ENCODE results near the gene LAMB1. TPM values are rescaled to one million over a fixed set of nuclear protein-coding genes. Genes with fewer than 3 reads are reported as not detected.

LAMB1 gene
- total and polyA plus RNA-seq, 3 donors from 2014 or later, result 42.0 to 65.2 (median 43.1) TPM

DNA sequence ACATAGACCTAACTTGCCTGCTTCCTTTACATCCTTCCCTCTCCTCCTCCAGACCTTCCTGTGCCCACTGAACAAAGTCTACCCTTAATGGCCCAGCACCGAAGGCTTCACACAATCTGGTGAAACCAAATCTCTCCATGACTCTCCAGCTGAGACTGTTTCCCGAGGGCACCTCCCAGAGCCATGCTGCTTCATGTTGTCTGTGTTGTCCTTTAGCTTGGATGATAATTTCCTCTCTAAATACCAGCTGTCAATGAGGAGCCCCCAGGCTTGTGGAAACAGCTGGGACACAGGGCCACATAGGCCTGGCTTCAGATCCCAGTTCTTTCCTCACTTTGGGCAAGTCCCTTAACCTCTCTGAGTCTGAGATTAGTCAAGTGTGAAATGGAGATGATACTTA lies 57.6 kb downstream of the LAMB1 start:
- 92 to 93% methylated on average over 2 of the region's 2 CpGs for WGBS, 2 donors

DNA sequence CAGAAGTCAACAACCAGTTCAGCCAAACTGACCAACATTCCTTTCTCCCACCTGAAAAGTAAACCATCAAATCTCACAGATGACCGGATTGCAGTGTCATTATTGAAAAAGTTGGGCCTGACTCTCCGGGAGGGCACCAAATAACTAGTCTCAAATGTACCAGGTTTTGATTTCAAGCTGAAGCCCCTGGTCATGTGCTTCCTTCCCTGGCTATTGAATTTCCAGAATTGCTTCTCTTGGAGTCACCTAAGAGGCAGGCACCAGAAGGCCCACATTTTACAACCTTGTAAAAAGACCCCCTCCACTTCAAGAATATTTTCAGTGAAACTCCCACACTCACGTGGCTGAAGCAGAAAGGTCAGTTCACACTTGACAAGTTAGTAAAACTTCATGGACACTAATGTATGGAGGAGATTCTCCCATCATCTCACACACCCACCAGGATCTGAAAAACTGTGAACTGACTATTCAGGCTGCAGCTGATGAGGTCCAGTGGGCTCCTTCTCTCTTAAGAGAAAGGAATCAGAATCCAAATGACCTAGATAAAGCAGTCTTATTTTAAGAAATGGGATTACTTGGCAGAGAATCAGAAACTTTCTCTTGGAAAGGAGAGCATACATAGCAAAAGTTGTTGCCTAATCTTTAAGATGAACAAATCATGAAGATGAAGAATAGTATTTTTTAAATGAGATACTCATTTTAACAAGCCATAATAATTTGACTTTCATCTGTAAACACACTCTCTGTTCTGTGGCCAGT lies 58.4 kb downstream of the LAMB1 start:
- no peak overlapping the region for H3K4me3 ChIP-seq
- no peaks in the 10 kb centered on the region for H3K27me3 ChIP-seq
- no peaks in the 10 kb centered on the region for H3K36me3 ChIP-seq (ENCODE audit: low read depth, missing control alignments)
- intact Hi-C loops (cut with DNase I; ENCODE audit: low total_unique reads), result no loop called here
- DNase-seq, result no peak
- H3K9me3 ChIP-seq, result no peaks in the 10 kb centered on the region
- TF ChIP-seq, protein P1, sequence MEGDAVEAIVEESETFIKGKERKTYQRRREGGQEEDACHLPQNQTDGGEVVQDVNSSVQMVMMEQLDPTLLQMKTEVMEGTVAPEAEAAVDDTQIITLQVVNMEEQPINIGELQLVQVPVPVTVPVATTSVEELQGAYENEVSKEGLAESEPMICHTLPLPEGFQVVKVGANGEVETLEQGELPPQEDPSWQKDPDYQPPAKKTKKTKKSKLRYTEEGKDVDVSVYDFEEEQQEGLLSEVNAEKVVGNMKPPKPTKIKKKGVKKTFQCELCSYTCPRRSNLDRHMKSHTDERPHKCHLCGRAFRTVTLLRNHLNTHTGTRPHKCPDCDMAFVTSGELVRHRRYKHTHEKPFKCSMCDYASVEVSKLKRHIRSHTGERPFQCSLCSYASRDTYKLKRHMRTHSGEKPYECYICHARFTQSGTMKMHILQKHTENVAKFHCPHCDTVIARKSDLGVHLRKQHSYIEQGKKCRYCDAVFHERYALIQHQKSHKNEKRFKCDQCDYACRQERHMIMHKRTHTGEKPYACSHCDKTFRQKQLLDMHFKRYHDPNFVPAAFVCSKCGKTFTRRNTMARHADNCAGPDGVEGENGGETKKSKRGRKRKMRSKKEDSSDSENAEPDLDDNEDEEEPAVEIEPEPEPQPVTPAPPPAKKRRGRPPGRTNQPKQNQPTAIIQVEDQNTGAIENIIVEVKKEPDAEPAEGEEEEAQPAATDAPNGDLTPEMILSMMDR (IDR thresholded peaks at IDR 0.05), result no peak
- TF ChIP-seq POLR2A (IDR thresholded peaks at IDR 0.05), result no peak
- WGBS, 2 donors, result 77 to 78% methylated on average over 3 of the region's 3 CpGs
- peak overlapping the region; percentile 35 to 65 for H3K27ac ChIP-seq
- peaks cover 26% of the 10 kb centered on the region for H3K4me1 ChIP-seq

More for the DNA sequence above, 57.6 kb downstream of the LAMB1 start:
- no peaks in the 10 kb centered on the region for H3K36me3 ChIP-seq (ENCODE audit: low read depth, missing control alignments)
- H3K4me3 ChIP-seq, result no peak overlapping the region
- intact Hi-C loops (cut with DNase I; ENCODE audit: low total_unique reads), result no loop called here
- peaks cover 19% of the 10 kb centered on the region for H3K4me1 ChIP-seq
- TF ChIP-seq POLR2A (IDR thresholded peaks at IDR 0.05), result no peak
- TF ChIP-seq, protein P1 (IDR thresholded peaks at IDR 0.05), result no peak
- no peaks in the 10 kb centered on the region for H3K27me3 ChIP-seq
- no peaks in the 10 kb centered on the region for H3K9me3 ChIP-seq
- H3K27ac ChIP-seq, result peak overlapping the region; percentile 29 to 65
- DNase-seq, result no peak

DNA sequence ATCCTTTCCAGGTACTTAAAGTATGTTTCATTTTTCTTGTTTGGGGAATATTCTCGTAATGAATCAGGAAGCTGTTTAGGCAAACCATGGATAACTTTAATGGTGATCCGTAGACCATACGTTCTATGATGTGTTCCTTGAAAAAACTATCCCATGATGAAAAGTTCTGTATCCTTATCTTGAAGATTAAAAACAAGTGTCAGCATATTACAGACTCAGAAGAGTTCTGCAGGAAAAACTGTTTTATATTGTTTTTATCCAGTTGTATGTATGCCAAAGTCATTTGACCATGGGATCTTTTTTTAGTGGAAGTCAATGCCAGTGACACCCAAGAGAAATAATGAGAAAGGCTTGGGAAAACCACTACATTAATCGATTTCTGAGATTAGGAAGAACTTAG lies 59.9 kb downstream of the LAMB1 start:
- H3K4me1 ChIP-seq, result peaks cover 38% of the 10 kb centered on the region
- intact Hi-C loops (cut with DNase I; ENCODE audit: low total_unique reads), result no loop called here
- no peaks in the 10 kb centered on the region for H3K36me3 ChIP-seq (ENCODE audit: low read depth, missing control alignments)
- 71 to 77% methylated on average over 4 of the region's 4 CpGs for WGBS, 2 donors
- no peaks in the 10 kb centered on the region for H3K9me3 ChIP-seq
- TF ChIP-seq, protein P1 (IDR thresholded peaks at IDR 0.05), result no peak
- TF ChIP-seq POLR2A (IDR thresholded peaks at IDR 0.05), result no peak
- DNase-seq, result no peak
- H3K27ac ChIP-seq, result peak overlapping the region; percentile 18 to 65
- H3K4me3 ChIP-seq, result no peak overlapping the region
- no peaks in the 10 kb centered on the region for H3K27me3 ChIP-seq

DNA sequence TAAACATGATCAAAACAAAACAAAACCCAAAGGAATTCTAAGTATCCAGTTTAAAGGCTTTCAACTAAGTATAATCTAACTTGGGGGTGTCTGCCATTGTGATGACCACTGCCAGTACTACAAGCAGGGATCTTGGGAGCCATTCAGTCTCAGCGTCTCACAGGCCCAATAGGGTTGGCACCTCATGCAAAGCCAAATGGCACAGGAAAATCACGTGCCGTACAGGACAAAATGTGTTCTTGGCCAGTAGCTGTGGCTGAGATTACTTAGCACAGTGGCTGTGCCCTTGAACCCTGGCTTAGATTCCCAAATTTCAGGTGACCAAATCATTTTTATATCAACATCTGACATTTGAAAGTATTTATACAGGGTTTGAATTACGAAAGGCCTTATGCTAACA lies 62.0 kb downstream of the LAMB1 start:
- DNase-seq, result no peak
- 72 to 78% methylated on average over 4 of the region's 4 CpGs for WGBS, 2 donors
- Histone ChIP-seq H3K9me3 (no peaks in the 10 kb centered on the region), H3K36me3 (ENCODE audit: low read depth, missing control alignments) (no peaks in the 10 kb centered on the region), H3K27me3 (no peaks in the 10 kb centered on the region), H3K27ac (peak overlapping the region; percentile 66 to 83), H3K4me1 (peaks cover 42% of the 10 kb centered on the region), H3K4me3 (no peak overlapping the region)
- intact Hi-C loops (cut with DNase I; ENCODE audit: low total_unique reads), result no loop called here
- TF ChIP-seq POLR2A (IDR thresholded peaks at IDR 0.05), result no peak
- TF ChIP-seq, protein P1 (IDR thresholded peaks at IDR 0.05), result no peak
